Naive thymus-derived CD4-positive, alpha-beta T cell (primary cell): Measurements from ENCODE around the gene OR2G6. TPM values are rescaled to one million over a fixed set of nuclear protein-coding genes. Genes with fewer than 3 reads are reported as not detected.
"Not testable (repeated sequence)": the region's sequence is repeated elsewhere in the genome, so short reads cannot be mapped to it uniquely, and the experiment has no call there.

Experiments used
- ATAC-seq: fragments of 150-1000 bp; cut with Tn5 transposase; 2 replicates; pipeline ENCODE4 v1.10.0; 2021; ENCODE audit warnings: mild to moderate bottlenecking, moderate library complexity
- CTCF ChIA-PET: fragments of 350-600 bp; sonication (Branson Sonifier 250); formaldehyde crosslinking; loops from one replicate; lab custom pipeline; 2021; ENCODE audit warnings: antibody characterized with exemption; lab: Charles Lee
- POLR2A ChIA-PET: fragments of 350-600 bp; sonication (Branson Sonifier 250); formaldehyde crosslinking; loops from one replicate; lab custom pipeline; 2021; ENCODE audit warnings: antibody characterized with exemption, inconsistent platforms; lab: Charles Lee
- DNase-seq, 9 donors: peaks; one replicate each; pipeline versions ENCODE4 v3.0.0 to v3.0.0-alpha.2; 2020 to 2022; ENCODE audit warnings: mixed read lengths in 1 of 9
- H3K27ac ChIP-seq: one replicate; pipeline ENCODE4 v1.7.0; 2013; ENCODE audit warnings: mild to moderate bottlenecking, low read depth, low read length, moderate library complexity
- H3K27me3 ChIP-seq, 2 donors: one replicate each; pipeline ENCODE4 v1.7.0; 2013; ENCODE audit warnings: low read length in 2 of 2, mild to moderate bottlenecking in 2 of 2, moderate library complexity in 2 of 2; ENCODE audit not compliant: control insufficient read depth in 2 of 2, insufficient read depth in 2 of 2
- H3K36me3 ChIP-seq, 3 experiments: 1 replicate in 2 of 3; 2 replicates in 1 of 3; pipeline ENCODE4 v1.7.0; 2013; ENCODE audit warnings: low read length in 3 of 3, mild to moderate bottlenecking in 3 of 3, moderate library complexity in 1 of 3; ENCODE audit not compliant: insufficient read depth in 3 of 3, control insufficient read depth in 2 of 3
- H3K4me1 ChIP-seq, 2 donors: one replicate each; pipeline ENCODE4 v1.7.0; 2013; ENCODE audit warnings: low read length in 2 of 2, mild to moderate bottlenecking in 2 of 2, moderate library complexity in 1 of 2; ENCODE audit not compliant: control insufficient read depth in 2 of 2, insufficient read depth in 2 of 2
- H3K4me3 ChIP-seq: 2 replicates; pipeline ENCODE4 v1.7.0; 2013; ENCODE audit warnings: mild to moderate bottlenecking, low read length
- H3K9me3 ChIP-seq, 3 experiments: 1 replicate in 2 of 3; 2 replicates in 1 of 3; pipeline ENCODE4 v1.7.0; 2013; ENCODE audit warnings: low read length in 3 of 3; ENCODE audit not compliant: control insufficient read depth in 2 of 3
- H3K27ac Mint-ChIP-seq, 9 donors: one replicate each; pipeline ENCODE4 v1.8.0; 2020 to 2022; ENCODE audit warnings: mixed read lengths in 9 of 9, mild to moderate bottlenecking in 8 of 9, moderate library complexity in 5 of 9, inconsistent platforms in 2 of 9
- H3K27me3 Mint-ChIP-seq, 5 donors: one replicate each; pipeline ENCODE4 v1.8.0; 2021 to 2022; ENCODE audit warnings: mixed read lengths in 5 of 5, mild to moderate bottlenecking in 1 of 5
- H3K36me3 Mint-ChIP-seq, 5 donors: one replicate each; pipeline ENCODE4 v1.8.0; 2020 to 2022; ENCODE audit warnings: mixed read lengths in 5 of 5, mild to moderate bottlenecking in 3 of 5, inconsistent platforms in 1 of 5
- H3K4me1 Mint-ChIP-seq, 7 donors: one replicate each; pipeline ENCODE4 v1.8.0; 2020 to 2022; ENCODE audit warnings: mixed read lengths in 7 of 7, mild to moderate bottlenecking in 3 of 7, inconsistent platforms in 1 of 7
- H3K4me3 Mint-ChIP-seq, 10 donors: one replicate each; pipeline ENCODE4 v1.8.0; 2020 to 2022; ENCODE audit warnings: mild to moderate bottlenecking in 10 of 10, mixed read lengths in 10 of 10, moderate library complexity in 6 of 10, inconsistent platforms in 2 of 10
- H3K9me3 Mint-ChIP-seq, 11 donors: one replicate each; pipeline ENCODE4 v1.8.0; 2020 to 2022; ENCODE audit warnings: mixed read lengths in 11 of 11, mild to moderate bottlenecking in 4 of 11, inconsistent platforms in 1 of 11, moderate library complexity in 1 of 11
- intact Hi-C, 2 donors: fragments of 100-400 bp; cut with micrococcal nuclease; formaldehyde crosslinking; loops; one replicate each; pipeline ENCODE4 v1.15.1; 2023
- polyA plus RNA-seq, 2 donors: library from polyadenylated mRNA; unstranded; fragments of 300-500 nt; fragmentation: Illumina TruSeq; gene quantifications; one replicate each; pipeline ENCODE4 v1.2.3, GENCODE V29; 2021
- total RNA-seq, 6 experiments: library from RNA in 5 of 6; stranded (reverse) in 5 of 6; gene quantifications; 1 replicate in 5 of 6; 2 replicates in 1 of 6; pipeline ENCODE4 v1.2.3 and lab custom pipeline; 2021 to 2026

The OR2G6 gene
- total RNA-seq (not detected), polyA plus RNA-seq (not detected), total RNA-seq (lab: John Stamatoyannopoulos, UW) (not detected)

DNA sequence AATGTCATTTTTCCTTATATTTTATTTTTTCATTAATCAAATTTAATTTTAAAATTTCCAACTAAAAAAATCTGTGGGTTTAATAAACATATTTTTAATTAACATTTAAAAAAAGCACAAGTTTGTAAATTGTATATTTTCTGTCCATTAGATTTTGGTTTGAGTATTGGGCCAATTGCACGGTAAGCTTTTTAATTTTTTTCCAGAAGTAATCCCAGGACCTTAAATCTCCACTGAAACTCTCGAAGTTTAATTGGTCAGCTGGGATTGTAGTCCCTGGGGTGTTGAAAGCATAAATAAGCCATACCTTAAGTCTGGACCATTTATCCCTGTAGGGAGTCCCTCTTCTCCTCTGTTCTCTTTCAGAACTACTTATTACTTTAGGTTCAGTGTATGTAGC lies at the start of gene OR2G6:
TSS of gene OR2G6 (plus strand) at position 301 of the 400 bp plus-strand sequence. CDS start 13,574 bp downstream, outside the sequence.
- H3K27me3 ChIP-seq, H3K9me3 Mint-ChIP-seq, H3K27me3 Mint-ChIP-seq, H3K4me3 ChIP-seq, POLR2A ChIA-PET, ATAC-seq, H3K36me3 Mint-ChIP-seq, H3K36me3 ChIP-seq, H3K27ac ChIP-seq, H3K27ac Mint-ChIP-seq, CTCF ChIA-PET, H3K4me1 Mint-ChIP-seq, intact Hi-C loops, H3K4me3 Mint-ChIP-seq, H3K9me3 ChIP-seq, DNase-seq, H3K4me1 ChIP-seq: not testable (repeated sequence)

DNA sequence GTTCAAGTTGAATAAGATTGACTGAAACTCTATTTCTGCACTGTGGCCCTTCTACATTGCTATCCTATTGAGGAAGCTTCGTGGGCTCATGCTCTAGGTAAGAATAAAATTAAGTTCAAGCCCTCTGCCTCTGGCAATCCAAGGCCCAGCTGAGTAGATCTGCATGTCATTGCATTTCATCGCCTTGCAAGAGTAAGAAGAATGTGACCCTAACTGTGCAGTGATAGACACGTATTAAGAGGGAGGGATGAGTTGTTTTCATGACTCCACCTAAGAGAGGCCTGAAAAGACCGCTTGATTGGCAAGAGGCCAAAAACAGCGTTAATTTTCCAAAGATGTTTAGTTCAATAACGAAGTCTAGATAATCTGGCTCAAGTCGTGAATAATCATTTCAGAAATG lies 48.8 kb upstream of the OR2G6 start:
- ATAC-seq, H3K4me1 ChIP-seq, H3K9me3 ChIP-seq, POLR2A ChIA-PET, H3K27me3 ChIP-seq, H3K4me3 Mint-ChIP-seq, CTCF ChIA-PET, H3K4me1 Mint-ChIP-seq, H3K27ac ChIP-seq, H3K4me3 ChIP-seq, H3K27ac Mint-ChIP-seq, DNase-seq, H3K27me3 Mint-ChIP-seq, H3K36me3 ChIP-seq: not testable (repeated sequence)
- peaks cover 0 to 26% (median 11%) of the 10 kb centered on the region in 11 donors for H3K9me3 Mint-ChIP-seq
- peaks cover 3 to 14% (median 4%) of the 10 kb centered on the region in 5 donors for H3K36me3 Mint-ChIP-seq
- intact Hi-C loops: loop anchor here in 1 of 2 donors (5.0 kb wide), 1 partner anchor 173 kb away; no protein-coding TSS in a partner anchor

DNA sequence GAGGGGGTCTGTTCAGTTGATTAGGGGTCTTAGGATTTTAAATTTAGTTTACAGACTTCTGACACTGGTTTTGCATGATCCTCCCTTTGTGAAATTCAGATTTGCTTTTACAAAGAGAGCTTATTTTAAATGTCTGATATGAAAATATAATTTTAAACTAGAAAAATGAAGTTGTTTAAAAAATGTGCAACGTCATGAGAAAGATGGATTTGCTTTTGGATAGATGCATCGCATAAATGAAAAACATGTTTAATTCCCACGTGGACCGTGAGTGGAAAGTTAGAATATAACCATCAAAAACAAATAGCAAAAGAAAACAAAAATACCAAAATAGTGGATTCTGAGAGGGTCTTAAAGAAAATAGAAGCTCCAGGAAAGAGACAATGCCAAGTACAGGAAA lies 36.7 kb upstream of the OR2G6 start:
- no peak overlapping the region for H3K4me3 ChIP-seq
- intact Hi-C loops: no loop called here
- no peak for ATAC-seq
- H3K4me1 Mint-ChIP-seq: peaks cover 0 to 5% (median 0%) of the 10 kb centered on the region in 7 donors
- peaks cover 4 to 31% (median 13%) of the 10 kb centered on the region in 5 donors for H3K36me3 Mint-ChIP-seq
- H3K4me1 ChIP-seq: no peaks in the 10 kb centered on the region
- DNase-seq: no peak
- no peaks in the 10 kb centered on the region for H3K36me3 ChIP-seq
- H3K27ac Mint-ChIP-seq: peak overlapping the region in 1 of 9 donors; percentile 28
- no peaks in the 10 kb centered on the region for H3K27me3 ChIP-seq
- CTCF ChIA-PET: no interaction called here
- no peak overlapping the region for H3K27ac ChIP-seq
- H3K9me3 Mint-ChIP-seq: peaks cover 0 to 35% (median 18%) of the 10 kb centered on the region in 11 donors
- H3K27me3 Mint-ChIP-seq: peaks cover 0 to 16% (median 0%) of the 10 kb centered on the region in 5 donors
- H3K4me3 Mint-ChIP-seq: no peak overlapping the region
- H3K9me3 ChIP-seq: peaks cover 0 to 6% (median 2%) of the 10 kb centered on the region in 3 experiments
- POLR2A ChIA-PET: no interaction called here

DNA sequence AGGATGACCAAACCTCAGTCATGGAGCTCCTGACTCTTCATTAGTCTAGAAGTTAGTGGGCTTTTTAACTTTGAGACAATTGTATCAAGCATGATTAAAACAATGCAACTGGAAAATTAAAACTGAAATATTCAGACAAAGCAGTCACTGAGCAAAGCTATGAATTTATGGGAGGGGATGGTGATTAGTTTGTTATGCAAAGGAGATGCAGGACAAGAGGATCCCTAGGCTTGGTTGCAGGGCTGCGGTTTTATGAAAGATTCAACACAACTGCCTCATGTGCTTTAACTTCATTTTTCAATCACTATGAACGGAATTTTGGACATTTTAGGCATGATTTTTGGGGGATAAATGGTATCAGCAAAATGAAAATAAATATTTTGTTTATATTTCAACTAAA lies 35.8 kb upstream of the OR2G6 start:
- intact Hi-C loops: not testable (repeated sequence)

DNA sequence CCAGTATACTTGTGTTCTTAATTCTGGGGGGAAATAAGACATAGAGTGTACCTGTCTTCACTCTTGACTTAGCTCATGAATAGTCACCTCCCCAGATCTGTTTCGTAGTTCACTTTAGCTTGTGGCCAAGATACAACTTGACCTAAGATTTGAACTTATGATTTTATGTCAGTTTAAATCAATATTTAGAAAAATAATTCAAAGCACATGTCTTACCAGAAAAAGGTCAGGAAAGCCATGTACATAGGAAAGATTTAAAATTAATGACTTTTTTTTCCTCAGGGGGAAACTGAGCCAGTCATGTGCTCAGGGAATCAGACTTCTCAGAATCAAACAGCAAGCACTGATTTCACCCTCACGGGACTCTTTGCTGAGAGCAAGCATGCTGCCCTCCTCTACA lies 34.8 kb upstream of the OR2G6 start, which contains the start of gene OR2T3:
TSS of gene OR2T3 (plus strand) at position 301 of the 400 bp plus-strand sequence. CDS start at position 301, 0 bp downstream.
- H3K4me3 Mint-ChIP-seq, H3K9me3 ChIP-seq, H3K36me3 ChIP-seq, DNase-seq, CTCF ChIA-PET, H3K27me3 ChIP-seq, POLR2A ChIA-PET, H3K4me3 ChIP-seq, H3K27ac Mint-ChIP-seq, H3K27ac ChIP-seq, H3K4me1 ChIP-seq, ATAC-seq, intact Hi-C loops: not testable (repeated sequence)
- peaks cover 0 to 11% (median 9%) of the 10 kb centered on the region in 7 donors for H3K4me1 Mint-ChIP-seq
- H3K9me3 Mint-ChIP-seq: peaks cover 0 to 17% (median 6%) of the 10 kb centered on the region in 11 donors
- H3K27me3 Mint-ChIP-seq: peaks cover 0 to 21% (median 0%) of the 10 kb centered on the region in 5 donors
- peaks cover 4 to 21% (median 9%) of the 10 kb centered on the region in 5 donors for H3K36me3 Mint-ChIP-seq

More for the DNA sequence above, 35.8 kb upstream of the OR2G6 start:
- H3K27ac ChIP-seq, H3K4me1 Mint-ChIP-seq, CTCF ChIA-PET, H3K4me3 ChIP-seq, ATAC-seq, H3K36me3 ChIP-seq, H3K27me3 ChIP-seq, H3K4me1 ChIP-seq, H3K27ac Mint-ChIP-seq, POLR2A ChIA-PET, H3K4me3 Mint-ChIP-seq, H3K9me3 ChIP-seq, DNase-seq: not testable (repeated sequence)
- H3K27me3 Mint-ChIP-seq: peaks cover 0 to 19% (median 0%) of the 10 kb centered on the region in 5 donors
- peaks cover 0 to 26% (median 12%) of the 10 kb centered on the region in 11 donors for H3K9me3 Mint-ChIP-seq
- H3K36me3 Mint-ChIP-seq: peaks cover 4 to 30% (median 13%) of the 10 kb centered on the region in 5 donors

DNA sequence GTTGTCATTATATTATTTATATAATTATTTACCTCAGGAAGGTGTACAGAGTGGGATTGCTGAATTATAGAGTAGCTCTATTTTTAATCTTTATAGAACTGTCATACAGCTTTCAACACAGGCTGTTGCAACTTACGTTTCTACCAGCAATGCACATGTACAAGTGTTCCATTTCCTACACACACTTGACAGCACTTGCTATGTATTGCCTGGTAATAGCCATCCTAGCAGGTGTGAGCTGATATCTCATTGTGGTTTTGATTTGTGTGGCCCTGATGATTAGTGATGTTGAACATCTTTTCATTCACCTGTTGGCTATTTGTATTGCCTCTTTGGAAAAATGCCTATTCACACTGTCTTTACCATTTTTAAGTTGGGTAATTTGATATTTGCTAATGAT lies 32.2 kb upstream of the OR2G6 start:
- DNase-seq, H3K9me3 ChIP-seq, H3K4me1 ChIP-seq, H3K4me3 Mint-ChIP-seq, H3K4me3 ChIP-seq, H3K36me3 Mint-ChIP-seq, H3K27ac ChIP-seq, H3K27me3 ChIP-seq, H3K9me3 Mint-ChIP-seq, CTCF ChIA-PET, ATAC-seq, H3K27ac Mint-ChIP-seq, intact Hi-C loops, H3K36me3 ChIP-seq, POLR2A ChIA-PET: not testable (repeated sequence)
- H3K4me1 Mint-ChIP-seq: peaks cover 0 to 26% (median 18%) of the 10 kb centered on the region in 7 donors
- H3K27me3 Mint-ChIP-seq: peaks cover 0 to 21% (median 0%) of the 10 kb centered on the region in 5 donors
